Hepatocyte (in vitro differentiated cells): Measurements from ENCODE around the gene JAKMIP1.

Experiments
- CTCF ChIP-seq: fragments of 200-600 bp; sonication (generic); IDR thresholded peaks from 2 replicates; pipeline ENCODE4 v1.5.1; 2016; ENCODE audit warnings: antibody characterized with exemption, mild to moderate bottlenecking; ENCODE audit not compliant: poor library complexity
- EZH2 ChIP-seq: fragments of 200-600 bp; sonication (generic); IDR thresholded peaks from 2 replicates; pipeline ENCODE4 v1.6.1; 2016; ENCODE audit warnings: antibody characterized with exemption, mild to moderate bottlenecking, borderline replicate concordance
- EZH2phosphoT487 ChIP-seq: fragments of 200-600 bp; sonication (generic); IDR thresholded peaks from one replicate; pipeline ENCODE4 v1.6.1; 2018; ENCODE audit warnings: antibody characterized with exemption, mild to moderate bottlenecking, low read depth, moderate library complexity; ENCODE audit not compliant: unreplicated experiment, severe bottlenecking

- TF ChIP-seq CTCF (no peak), EZH2 (no peak), EZH2phosphoT487 (no peak)
These were observed 95.7 kb downstream of the JAKMIP1 start for GRCh38 chr4:6104541-6105130.
